GM21447 (cell line): ENCODE data around the gene SH3BGRL3.
"Not testable (repeated sequence)": the region's sequence is repeated elsewhere in the genome, so short reads cannot be mapped to it uniquely, and the experiment has no call there.

Experiments used
- ATAC-seq: cut with Tn5 transposase; IDR thresholded peaks from one replicate; pipeline ENCODE4 v1.9.1; 2021; ENCODE audit not compliant: unreplicated experiment

The SH3BGRL3 gene

GRCh38 chr1:26279456-26280332, at the start of gene SH3BGRL3:
Gene SH3BGRL3 (plus strand): TSS chr1:26280086. CDS start chr1:26280156, 70 bp downstream.
- peak; percentile 60 for ATAC-seq

GRCh38 chr1:26230682-26231081, 49.2 kb upstream of the SH3BGRL3 start:
- ATAC-seq, result not testable (repeated sequence)

- ATAC-seq, result peak; percentile 82
Measured at GRCh38 chr1:26233903-26234643, 45.8 kb upstream of the SH3BGRL3 start, which contains the start of gene CEP85. Gene CEP85 (plus strand): TSS chr1:26234200. CDS start chr1:26239784, 5,584 bp downstream.

DNA sequence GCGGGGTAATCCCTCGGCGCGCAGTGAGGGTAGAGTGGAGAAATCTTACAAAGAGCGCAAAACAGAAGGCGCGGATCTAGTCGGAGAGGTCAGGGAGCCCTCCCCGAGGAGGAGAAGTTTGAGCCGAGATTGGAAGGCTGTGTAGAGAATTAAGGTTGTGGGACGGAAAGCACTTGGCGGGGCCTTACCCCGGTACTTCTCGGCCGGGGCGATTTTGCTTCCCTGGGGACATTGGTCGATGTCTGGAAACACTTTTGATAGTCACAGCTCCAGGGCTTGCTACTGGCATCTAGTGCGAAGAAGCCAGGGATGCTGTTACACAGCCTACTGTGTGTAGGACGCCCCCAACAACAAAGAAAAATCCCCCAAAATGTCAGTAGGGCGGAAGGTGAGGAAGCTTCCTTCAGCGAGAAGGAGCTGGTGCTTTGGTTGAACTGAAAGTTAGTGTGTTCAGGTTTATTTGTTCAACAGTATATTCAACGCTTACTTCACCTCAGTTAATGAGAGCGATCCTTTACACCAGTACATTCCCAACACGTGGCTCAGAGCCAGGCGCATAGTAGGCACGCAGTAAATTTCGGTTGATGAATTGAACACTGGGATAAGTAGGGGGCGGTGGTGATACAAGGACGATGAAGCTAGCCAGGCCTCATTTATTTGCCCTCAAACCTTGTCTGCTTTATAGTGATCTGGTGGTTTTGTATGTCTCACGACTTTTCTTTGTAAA, 45.1 kb upstream of the SH3BGRL3 start:
- peak; percentile 1 for ATAC-seq

DNA sequence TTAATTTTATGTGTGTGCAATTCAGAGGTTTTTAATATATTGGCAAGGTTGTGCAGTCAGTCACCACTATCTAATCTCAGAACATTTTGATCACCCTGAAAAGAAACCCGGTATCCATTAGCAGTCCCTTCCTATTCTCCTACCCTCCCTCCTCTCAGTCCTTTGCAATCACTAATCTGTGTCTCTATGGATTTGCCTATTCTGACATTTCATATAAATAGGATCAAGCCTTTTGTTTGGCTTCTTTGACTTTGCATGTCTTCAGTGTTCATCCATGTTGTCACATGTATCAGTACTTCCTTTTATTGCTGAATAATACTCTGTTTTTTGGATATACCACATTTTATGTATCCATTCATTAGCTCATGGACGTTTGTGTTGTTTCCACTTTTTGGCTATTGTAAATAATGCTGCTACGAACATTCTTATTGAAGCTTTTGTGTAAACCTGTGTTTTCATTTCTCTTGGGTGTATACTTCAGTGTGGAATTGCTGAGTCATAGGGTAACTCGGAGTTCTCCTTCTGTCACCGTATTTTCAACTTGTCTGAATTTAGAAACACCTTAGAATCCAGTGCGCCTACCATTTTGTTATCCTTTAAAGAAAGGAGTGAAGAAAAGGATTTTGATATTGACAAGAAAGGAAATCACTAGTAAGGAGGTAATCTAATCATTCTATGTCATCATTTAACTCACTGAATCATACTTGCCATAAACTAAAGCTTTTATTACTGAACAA, 42.5 kb upstream of the SH3BGRL3 start:
- no peak for ATAC-seq

DNA sequence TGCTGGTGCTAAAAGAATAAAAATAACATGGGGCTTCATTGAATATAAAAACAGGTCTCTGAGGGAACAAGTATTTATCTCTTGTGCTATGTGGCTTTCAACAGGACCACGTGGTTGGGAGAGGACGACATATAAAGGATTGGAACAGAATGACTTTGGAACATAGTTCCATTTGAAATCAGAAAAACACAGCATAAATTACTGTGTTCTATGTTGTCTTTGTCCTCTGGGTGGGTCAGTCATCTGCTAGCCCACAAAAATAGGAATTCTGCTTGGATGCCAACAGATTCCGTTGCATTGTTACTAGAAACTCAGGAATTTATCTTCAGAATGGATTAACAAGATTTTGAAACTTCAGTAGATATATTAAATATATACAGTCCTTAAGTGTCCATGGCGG, 40.0 kb upstream of the SH3BGRL3 start:
- ATAC-seq, result no peak

GRCh38 chr1:26252718-26253117, 27.2 kb upstream of the SH3BGRL3 start:
- ATAC-seq, result no peak

DNA sequence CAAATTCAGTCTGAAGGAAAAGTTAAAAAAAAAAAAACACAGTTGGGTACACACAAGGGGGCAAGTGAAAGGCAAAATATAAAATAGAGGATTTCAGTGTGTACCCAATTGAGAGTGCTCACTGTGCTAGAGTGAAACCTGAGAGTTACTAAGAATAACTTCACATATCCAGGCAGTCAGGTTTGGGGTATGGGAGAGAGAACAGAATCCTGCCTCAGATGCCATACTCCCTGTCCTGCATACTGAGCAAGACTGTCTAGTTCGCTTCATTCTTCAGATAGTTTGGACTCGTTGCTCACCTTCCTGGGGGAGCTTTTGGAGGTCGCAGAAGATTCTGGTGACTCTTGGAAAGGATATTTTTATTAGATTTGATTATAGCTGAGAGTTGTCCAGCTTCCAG, 25.5 kb upstream of the SH3BGRL3 start:
- ATAC-seq, result no peak

GRCh38 chr1:26257222-26257621, 22.7 kb upstream of the SH3BGRL3 start:
- ATAC-seq, result no peak

GRCh38 chr1:26259005-26259404, 20.9 kb upstream of the SH3BGRL3 start:
- no peak for ATAC-seq

DNA sequence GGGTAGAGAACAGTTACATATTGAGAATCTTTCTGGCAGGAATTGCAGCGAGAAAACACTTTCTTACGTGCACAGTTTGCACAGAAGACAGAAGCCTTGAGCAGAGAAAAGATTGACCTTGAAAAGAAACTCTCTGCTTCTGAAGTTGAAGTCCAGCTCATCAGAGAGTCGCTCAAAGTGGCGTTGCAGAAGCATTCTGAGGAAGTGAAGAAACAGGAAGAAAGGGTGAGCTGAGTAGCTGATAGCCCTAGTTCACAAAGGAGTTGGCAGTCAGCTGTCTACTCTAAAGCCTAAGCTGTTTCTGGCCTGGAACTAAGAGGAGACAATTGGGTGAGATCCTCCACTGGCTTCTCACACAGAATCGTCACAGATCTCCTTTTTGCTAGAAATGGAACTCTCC, 20.3 kb upstream of the SH3BGRL3 start:
- ATAC-seq, result no peak

GRCh38 chr1:26263212-26263611, 16.7 kb upstream of the SH3BGRL3 start:
- no peak for ATAC-seq

DNA sequence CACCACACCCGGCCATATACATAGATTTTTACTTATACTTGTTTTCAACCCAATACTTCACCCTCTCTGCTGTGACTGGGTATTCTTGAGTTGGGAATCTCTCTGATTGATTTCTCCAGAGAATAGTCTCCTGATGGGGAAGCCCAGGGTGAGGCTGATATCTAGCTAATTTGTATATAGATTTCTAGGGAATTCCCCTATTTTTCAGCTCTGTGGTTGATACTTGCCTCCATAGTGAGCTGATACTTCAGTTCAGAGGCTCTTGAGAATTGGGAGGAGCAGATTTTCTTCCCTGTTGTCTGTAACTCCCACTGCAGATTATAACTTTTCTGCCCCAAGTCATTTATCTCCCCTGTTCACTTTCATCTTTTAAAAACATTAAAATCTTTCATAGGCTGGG, 14.5 kb upstream of the SH3BGRL3 start:
- no peak for ATAC-seq

DNA sequence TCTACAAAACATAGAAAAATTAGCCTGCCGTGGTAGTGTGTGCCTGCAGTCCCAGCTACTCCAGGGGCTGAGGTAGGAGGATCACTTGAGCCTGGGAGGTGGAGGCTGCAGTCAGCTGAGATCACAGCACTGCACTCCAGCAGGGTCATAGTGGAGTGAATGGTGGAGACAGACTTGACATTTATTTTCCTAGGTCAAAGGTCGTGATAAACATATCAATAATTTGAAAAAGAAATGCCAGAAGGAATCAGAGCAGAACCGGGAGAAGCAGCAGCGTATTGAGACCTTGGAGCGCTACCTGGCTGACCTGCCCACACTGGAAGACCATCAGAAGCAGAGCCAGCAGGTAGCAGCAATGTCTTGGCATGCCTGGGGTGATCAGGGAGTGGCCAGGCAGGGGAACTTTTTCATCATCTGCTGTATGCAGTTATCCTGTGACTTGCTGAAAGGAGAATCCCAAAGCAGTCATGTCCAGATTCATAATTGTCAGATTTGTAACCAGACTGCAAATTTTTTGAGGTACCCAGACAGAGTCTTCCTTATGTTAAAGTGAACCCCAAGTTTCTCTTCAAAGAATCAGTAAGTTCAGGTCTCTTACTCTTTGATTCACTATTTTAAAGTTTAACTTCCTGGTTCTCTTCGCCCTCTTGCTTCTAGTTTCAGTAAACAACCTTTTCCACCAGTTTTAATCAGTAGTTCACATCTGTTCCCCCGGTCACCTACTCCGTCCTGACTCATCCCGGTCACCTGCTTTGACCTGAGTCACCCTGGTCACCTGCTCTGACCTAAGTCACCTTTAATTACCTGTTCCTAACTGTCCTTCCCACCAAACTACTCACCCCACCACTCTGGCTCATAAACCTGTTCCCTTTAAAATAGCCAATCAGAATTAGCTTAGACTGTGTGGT, 11.3 kb upstream of the SH3BGRL3 start:
- ATAC-seq, result no peak

DNA sequence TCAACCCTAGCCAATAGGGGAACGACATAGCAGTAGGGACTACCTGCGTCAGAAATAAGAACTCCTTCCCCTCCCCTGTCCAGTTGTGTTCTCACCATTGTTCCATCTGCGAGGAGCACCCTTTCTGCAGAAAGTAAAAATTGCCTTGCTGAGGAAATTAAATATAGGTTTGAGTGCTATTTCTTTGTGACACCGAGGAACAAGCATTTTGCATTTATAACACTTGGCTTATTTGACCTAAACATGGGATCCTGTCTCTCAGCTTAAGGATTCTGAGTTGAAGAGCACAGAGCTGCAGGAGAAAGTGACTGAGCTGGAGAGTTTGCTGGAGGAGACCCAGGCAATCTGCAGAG, 10.7 kb upstream of the SH3BGRL3 start:
- no peak for ATAC-seq

- ATAC-seq, result no peak
Measured at GRCh38 chr1:26274801-26275425, 5.0 kb upstream of the SH3BGRL3 start.

DNA sequence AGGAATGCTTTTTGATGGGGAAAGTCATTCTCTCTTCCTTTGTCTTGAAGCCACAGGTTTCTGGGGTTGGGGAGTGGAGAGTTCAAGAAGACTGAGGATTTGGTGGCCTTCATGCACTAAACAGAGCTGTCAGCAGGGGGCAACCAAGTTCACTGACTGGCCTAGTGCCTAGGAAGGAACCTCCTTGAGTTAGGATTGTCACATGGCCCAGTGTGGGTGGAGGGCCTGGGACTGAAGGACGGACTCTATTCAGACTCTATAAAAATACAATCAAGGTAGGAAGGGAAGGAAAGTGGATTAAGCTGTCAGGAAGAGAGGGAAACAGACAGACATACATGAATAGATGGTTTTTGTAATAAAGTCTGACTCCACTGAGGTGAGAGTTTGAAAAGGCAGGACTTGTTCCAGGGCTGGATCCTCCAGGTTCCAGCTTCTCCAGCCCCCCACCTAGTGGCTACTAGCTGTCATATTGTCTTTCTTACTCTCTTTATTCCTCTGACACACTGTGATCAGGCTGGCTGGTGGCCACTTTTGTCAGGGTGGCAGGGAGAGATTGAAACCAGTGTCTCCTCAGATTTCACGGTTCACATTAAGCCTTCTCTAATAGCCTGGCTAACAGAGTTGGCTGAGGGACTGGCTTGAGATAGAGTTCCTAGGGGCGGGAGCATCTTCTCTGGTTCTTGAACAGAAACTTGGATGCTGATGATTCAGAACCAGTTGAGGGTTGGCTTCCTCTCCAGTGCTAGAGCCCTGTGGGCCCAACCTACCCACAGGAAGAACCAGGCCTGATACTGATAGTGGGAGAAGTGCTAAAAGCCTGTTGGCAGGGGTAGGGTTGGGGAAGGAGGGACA, 4.1 kb upstream of the SH3BGRL3 start:
- ATAC-seq, result no peak

DNA sequence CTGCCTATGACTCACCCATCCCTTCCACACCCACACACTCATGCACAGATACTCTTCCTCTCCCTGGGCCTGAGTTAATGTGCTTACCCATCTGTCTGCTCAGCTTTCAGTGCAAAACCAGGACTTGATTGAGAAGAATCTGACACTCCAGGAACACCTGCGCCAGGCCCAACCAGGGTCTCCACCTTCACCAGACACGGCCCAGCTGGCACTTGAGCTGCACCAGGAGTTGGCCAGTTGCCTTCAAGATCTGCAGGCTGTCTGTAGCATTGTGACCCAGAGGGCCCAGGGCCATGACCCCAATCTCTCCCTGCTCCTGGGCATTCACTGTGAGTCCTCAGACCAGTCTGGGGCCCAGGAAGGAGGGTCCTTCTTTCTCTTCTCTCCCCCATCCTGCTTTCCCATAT, 3.5 kb upstream of the SH3BGRL3 start:
- ATAC-seq, result no peak
